HepG2 (cell line): Measurements from ENCODE around the gene RDH13. TPM values are rescaled to one million over a fixed set of nuclear protein-coding genes. Genes with fewer than 3 reads are reported as not detected.

Experiments used
- ATAC-seq: fragments of 200-7000 bp; cut with Tn5 transposase; 3 replicates; pipeline ENCODE4 v1.9.1; 2020; ENCODE audit warnings: mild to moderate bottlenecking, moderate library complexity
- BruUV-seq: library from RNA; stranded (reverse); fragments of 400-500 nt; replicated peaks from 2 replicates; lab custom pipeline; 2021; lab: Mats Ljungman, UMichigan
- CTCF ChIA-PET: fragments of 300-600 bp; formaldehyde crosslinking; extraction: SDS; loops from one replicate; lab custom pipeline; 2021; ENCODE audit warnings: low total read pairs, inconsistent platforms, low intra/inter-chr PET ratio; lab: Yijun Ruan, JAX
- POLR2A ChIA-PET: fragments of 350-600 bp; sonication (Branson Sonifier 250); formaldehyde crosslinking; loops from one replicate; lab custom pipeline; 2020; ENCODE audit warnings: antibody characterized with exemption, inconsistent platforms; lab: Yijun Ruan, JAX
- DNase-seq: peaks from one replicate; pipeline ENCODE4 v3.0.0-alpha.2; 2015; ENCODE audit warnings: low spot score
- FAIRE-seq: peaks from 3 replicates; lab custom pipeline; 2011; peaks lifted over from hg19 to GRCh38; lab: Jason Lieb, UNC
- H2AFZ ChIP-seq: one replicate; pipeline ENCODE4 v1.6.1; 2011; ENCODE audit warnings: low read length, inconsistent platforms
- H3K27ac ChIP-seq: fragments of 300-600 bp; 3 replicates; pipeline ENCODE4 v1.8.0; 2011; ENCODE audit warnings: mixed run types, mild to moderate bottlenecking, mixed read lengths, low read length, inconsistent platforms; ENCODE audit not compliant: insufficient read depth; ENCODE audit errors: extremely low read length
- H3K27me3 ChIP-seq, 2 experiments: fragments of 200-600 bp in 1 of 2; 2 replicates in 1 of 2; 3 replicates in 1 of 2; pipeline versions ENCODE4 v1.6.0 to v1.8.0; 2011; ENCODE audit warnings: low read length in 2 of 2, mild to moderate bottlenecking in 2 of 2, moderate library complexity in 2 of 2, inconsistent platforms in 1 of 2; ENCODE audit not compliant: insufficient read depth in 2 of 2, control insufficient read depth in 1 of 2
- H3K36me3 ChIP-seq, 2 experiments: fragments of 200-600 bp in 1 of 2; replicated peaks in 1 of 2; 2 replicates in 1 of 2; 3 replicates in 1 of 2; pipeline versions ENCODE4 v1.5.1 to v1.8.0; 2011; ENCODE audit warnings: low read length in 2 of 2, inconsistent platforms in 1 of 2; ENCODE audit not compliant: insufficient read depth in 2 of 2, control insufficient read depth in 1 of 2
- H3K4me1 ChIP-seq: 2 replicates; pipeline ENCODE4 v1.5.1; 2012; ENCODE audit warnings: low read length, inconsistent platforms; ENCODE audit not compliant: insufficient read depth
- H3K4me2 ChIP-seq: 2 replicates; pipeline ENCODE4 v1.6.0; 2011; ENCODE audit warnings: low read depth, low read length, inconsistent platforms
- H3K4me3 ChIP-seq, 3 experiments: fragments of 200-600 bp in 1 of 3; sonication (generic), shearing (Covaris generic) in 1 of 3; replicated peaks in 1 of 3; 2 replicates each; pipeline ENCODE4 v1.5.1; 2011 to 2016; ENCODE audit warnings: low read length in 3 of 3, inconsistent platforms in 2 of 3, low read depth in 2 of 3, mild to moderate bottlenecking in 2 of 3, control low read depth in 1 of 3, mixed read lengths in 1 of 3; ENCODE audit not compliant: insufficient read depth in 1 of 3
- H3K79me2 ChIP-seq: one replicate; pipeline ENCODE4 v1.6.1; 2011; ENCODE audit warnings: low read length, inconsistent platforms; ENCODE audit not compliant: insufficient read depth
- H3K9ac ChIP-seq: 2 replicates; pipeline ENCODE4 v1.6.0; 2011; ENCODE audit warnings: mild to moderate bottlenecking, low read depth, low read length, inconsistent platforms; ENCODE audit not compliant: insufficient read depth
- H3K9me3 ChIP-seq: 2 replicates; pipeline ENCODE4 v1.5.1; 2012; ENCODE audit warnings: mild to moderate bottlenecking, low read length
- H4K20me1 ChIP-seq: 2 replicates; pipeline ENCODE4 v1.6.0; 2011; ENCODE audit warnings: inconsistent platforms, mild to moderate bottlenecking, low read length, moderate library complexity; ENCODE audit not compliant: insufficient read depth
- HCFC1 ChIP-seq: fragments of 150-350 bp; IDR thresholded peaks from 2 replicates; pipeline ENCODE4 v1.6.1; 2014; ENCODE audit warnings: low read depth, low read length
- ZMYM4 ChIP-seq: sonication (generic); formaldehyde crosslinking; IDR thresholded peaks from 2 replicates; pipeline ENCODE4 v1.8.1; 2023; ENCODE audit warnings: mild to moderate bottlenecking, missing genetic modification reagents
- ZNF329 ChIP-seq: sonication (generic); formaldehyde crosslinking; IDR thresholded peaks from 2 replicates; pipeline ENCODE4 v1.9.0; 2021; ENCODE audit warnings: low read depth, mild to moderate bottlenecking, missing genetic modification reagents
- WGBS: methylation state at CpG from one replicate; pipeline ENCODE4 v1.1.6; 2017; ENCODE audit warnings: low lambda C conversion rate; 5-methylcytosine and 5-hydroxymethylcytosine counted together
- in situ Hi-C: cut with HindIII; loops from 2 replicates; pipeline ENCODE4 v1.10.0; 2017; ENCODE audit warnings: low pct_unique_long_range_greater_than_20kb; ENCODE audit not compliant: extremely low pct_ligation_motif_present
- intact Hi-C: fragments of 100-400 bp; cut with micrococcal nuclease; formaldehyde crosslinking; loops from one replicate; pipeline ENCODE4 v1.10.0; 2022; ENCODE audit not compliant: unreplicated experiment
- polyA plus RNA-seq, 8 experiments: library from polyadenylated mRNA; depleted of rRNA in 3 of 8; stranded (reverse) in 7 of 8; unstranded in 1 of 8; fragments of >200 nt; fragmentation: Illumina TruSeq in 4 of 8; extraction: Trizol in 4 of 8; gene quantifications; 2 replicates each; pipeline versions ENCODE4 v1.2.1 to v1.2.3, GENCODE V29; 2011 to 2016; ENCODE audit warnings: low read depth in 4 of 8, missing spikeins in 1 of 8, mixed read lengths in 1 of 8; ENCODE audit not compliant: insufficient read depth in 1 of 8
- total RNA-seq, 5 experiments: library from RNA; depleted of rRNA; stranded (reverse); fragments of >200 nt; fragmentation: Illumina TruSeq; extraction: Trizol; gene quantifications; 2 replicates each; pipeline ENCODE4 v1.2.3, GENCODE V29; 2016; ENCODE audit warnings: low read depth in 1 of 5
- TF ChIP-seq, protein P1 (sequence below): sonication (generic); formaldehyde crosslinking; IDR thresholded peaks from one replicate; pipeline ENCODE4 v1.5.1; 2020; ENCODE audit warnings: mild to moderate bottlenecking, missing genetic modification reagents; ENCODE audit errors: not compliant biosample characterization
- TF ChIP-seq, protein P2 (sequence below): sonication (generic); formaldehyde crosslinking; IDR thresholded peaks from 2 replicates; pipeline ENCODE4 v1.5.0; 2020; ENCODE audit warnings: missing genetic modification reagents

Gene RDH13
- total and polyA plus RNA-seq, 2 of the 13 experiments (the other 11 are each of a cell fraction or from before 2014, with no cell fraction given): 13.4 to 21.5 TPM

DNA sequence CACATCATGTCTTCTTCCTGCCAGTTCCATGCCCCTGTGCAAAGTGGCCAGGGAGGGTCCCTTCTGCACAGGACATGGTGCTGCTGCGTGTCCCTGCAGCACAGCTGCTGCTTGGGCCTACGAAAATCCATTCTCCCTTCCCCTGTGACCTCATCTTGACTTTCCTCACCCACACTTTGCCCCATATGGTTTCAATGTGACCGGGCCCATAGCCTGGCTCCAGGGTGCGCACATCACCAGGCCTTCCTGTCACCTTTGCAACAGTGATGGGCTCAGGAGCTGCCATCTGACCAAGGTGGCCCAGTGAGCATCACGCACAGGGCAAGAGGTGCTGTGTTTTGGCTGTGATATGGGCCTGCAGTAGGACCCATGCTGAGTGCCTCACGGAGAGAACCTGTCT, 43.6 kb upstream of the RDH13 start:
- 95% methylated on average over 6 of the region's 6 CpGs for WGBS
- Histone ChIP-seq H3K4me1 (no peaks in the 10 kb centered on the region), H3K27me3 (no peaks in the 10 kb centered on the region), H3K9me3 (no peaks in the 10 kb centered on the region), H4K20me1 (no peaks in the 10 kb centered on the region), H3K9ac (no peak overlapping the region), H3K27ac (no peak overlapping the region), H3K79me2 (no peaks in the 10 kb centered on the region), H2AFZ (no peak overlapping the region), H3K4me3 (no peak overlapping the region), H3K36me3 (peaks cover 2 to 4% of the 10 kb centered on the region in 2 experiments; a peak in 3 of 5 replicates), H3K4me2 (no peak overlapping the region)
- TF ChIP-seq HCFC1 (no peak), ZMYM4 (no peak), ZNF329 (CRISPR knock-in tag) (0 out of 2 replicates have a peak, but pooled peaks have one; percentile 20)
- in situ Hi-C loops (no loop called here), intact Hi-C loops (no loop called here)
- BruUV-seq: no TSS peak
- ATAC-seq (no peak), FAIRE-seq (no peak), DNase-seq (no peak)
- ChIA-PET CTCF (no interaction called here), POLR2A (no interaction called here)

DNA sequence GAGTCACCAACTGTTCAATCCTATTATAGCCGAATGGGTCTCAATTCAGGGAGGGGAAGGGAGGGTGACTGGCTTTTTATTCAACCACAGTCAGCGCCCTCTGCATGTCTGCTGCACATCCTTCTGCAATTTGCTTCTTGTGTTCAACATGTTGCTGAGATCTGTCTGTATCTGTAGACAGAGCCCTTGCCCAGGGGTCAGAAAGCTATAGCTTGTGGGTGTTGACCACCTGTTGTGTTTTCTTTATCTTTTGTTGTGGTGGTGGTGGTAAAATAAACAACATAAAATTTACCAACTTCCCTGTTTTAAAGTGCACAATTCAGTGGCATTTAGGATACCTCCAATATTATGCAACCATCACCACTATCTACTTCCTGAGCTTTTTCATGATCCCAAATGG, 42.3 kb upstream of the RDH13 start:
- POLR2A ChIA-PET: no interaction called here
- ATAC-seq: no peak
- H3K36me3 ChIP-seq: peaks cover 0 to 4% of the 10 kb centered on the region in 2 experiments; a peak in 2 of 5 replicates
- TF ChIP-seq, protein P1, sequence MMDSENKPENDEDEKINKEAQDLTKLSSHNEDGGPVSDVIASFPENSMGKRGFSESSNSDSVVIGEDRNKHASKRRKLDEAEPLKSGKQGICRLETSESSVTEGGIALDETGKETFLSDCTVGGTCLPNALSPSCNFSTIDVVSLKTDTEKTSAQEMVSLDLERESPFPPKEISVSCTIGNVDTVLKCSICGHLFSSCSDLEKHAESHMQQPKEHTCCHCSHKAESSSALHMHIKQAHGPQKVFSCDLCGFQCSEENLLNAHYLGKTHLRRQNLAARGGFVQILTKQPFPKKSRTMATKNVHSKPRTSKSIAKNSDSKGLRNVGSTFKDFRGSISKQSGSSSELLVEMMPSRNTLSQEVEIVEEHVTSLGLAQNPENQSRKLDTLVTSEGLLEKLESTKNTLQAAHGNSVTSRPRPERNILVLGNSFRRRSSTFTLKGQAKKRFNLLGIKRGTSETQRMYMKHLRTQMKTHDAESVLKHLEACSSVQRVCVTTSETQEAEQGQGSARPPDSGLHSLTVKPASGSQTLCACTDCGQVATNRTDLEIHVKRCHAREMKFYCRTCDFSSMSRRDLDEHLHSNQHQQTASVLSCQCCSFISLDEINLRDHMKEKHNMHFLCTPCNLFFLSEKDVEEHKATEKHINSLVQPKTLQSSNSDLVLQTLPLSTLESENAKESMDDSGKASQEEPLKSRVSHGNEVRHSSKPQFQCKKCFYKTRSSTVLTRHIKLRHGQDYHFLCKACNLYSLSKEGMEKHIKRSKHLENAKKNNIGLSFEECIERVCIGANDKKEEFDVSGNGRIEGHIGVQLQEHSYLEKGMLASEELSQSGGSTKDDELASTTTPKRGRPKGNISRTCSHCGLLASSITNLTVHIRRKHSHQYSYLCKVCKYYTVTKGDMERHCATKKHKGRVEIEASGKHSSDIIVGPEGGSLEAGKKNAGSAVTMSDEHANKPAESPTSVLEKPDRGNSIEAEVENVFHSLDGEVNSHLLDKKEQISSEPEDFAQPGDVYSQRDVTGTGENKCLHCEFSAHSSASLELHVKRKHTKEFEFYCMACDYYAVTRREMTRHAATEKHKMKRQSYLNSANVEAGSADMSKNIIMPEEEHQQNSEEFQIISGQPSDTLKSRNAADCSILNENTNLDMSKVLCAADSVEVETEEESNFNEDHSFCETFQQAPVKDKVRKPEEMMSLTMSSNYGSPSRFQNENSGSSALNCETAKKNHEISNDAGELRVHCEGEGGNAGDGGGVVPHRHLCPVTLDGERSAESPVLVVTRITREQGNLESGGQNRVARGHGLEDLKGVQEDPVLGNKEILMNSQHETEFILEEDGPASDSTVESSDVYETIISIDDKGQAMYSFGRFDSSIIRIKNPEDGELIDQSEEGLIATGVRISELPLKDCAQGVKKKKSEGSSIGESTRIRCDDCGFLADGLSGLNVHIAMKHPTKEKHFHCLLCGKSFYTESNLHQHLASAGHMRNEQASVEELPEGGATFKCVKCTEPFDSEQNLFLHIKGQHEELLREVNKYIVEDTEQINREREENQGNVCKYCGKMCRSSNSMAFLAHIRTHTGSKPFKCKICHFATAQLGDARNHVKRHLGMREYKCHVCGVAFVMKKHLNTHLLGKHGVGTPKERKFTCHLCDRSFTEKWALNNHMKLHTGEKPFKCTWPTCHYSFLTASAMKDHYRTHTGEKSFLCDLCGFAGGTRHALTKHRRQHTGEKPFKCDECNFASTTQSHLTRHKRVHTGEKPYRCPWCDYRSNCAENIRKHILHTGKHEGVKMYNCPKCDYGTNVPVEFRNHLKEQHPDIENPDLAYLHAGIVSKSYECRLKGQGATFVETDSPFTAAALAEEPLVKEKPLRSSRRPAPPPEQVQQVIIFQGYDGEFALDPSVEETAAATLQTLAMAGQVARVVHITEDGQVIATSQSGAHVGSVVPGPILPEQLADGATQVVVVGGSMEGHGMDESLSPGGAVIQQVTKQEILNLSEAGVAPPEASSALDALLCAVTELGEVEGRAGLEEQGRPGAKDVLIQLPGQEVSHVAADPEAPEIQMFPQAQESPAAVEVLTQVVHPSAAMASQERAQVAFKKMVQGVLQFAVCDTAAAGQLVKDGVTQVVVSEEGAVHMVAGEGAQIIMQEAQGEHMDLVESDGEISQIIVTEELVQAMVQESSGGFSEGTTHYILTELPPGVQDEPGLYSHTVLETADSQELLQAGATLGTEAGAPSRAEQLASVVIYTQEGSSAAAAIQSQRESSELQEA (CRISPR knock-in tag): no peak
- TF ChIP-seq, protein P2, sequence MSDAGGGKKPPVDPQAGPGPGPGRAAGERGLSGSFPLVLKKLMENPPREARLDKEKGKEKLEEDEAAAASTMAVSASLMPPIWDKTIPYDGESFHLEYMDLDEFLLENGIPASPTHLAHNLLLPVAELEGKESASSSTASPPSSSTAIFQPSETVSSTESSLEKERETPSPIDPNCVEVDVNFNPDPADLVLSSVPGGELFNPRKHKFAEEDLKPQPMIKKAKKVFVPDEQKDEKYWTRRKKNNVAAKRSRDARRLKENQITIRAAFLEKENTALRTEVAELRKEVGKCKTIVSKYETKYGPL (CRISPR knock-in tag): no peak

More for the DNA sequence above, 42.3 kb upstream of the RDH13 start:
- CTCF ChIA-PET: no interaction called here
- H3K27me3 ChIP-seq: no peaks in the 10 kb centered on the region
- peaks cover 5% of the 10 kb centered on the region for H3K4me1 ChIP-seq
- intact Hi-C loops: no loop called here
- H3K4me2 ChIP-seq: no peak overlapping the region
- 100% methylated on average over 2 of the region's 2 CpGs for WGBS
- DNase-seq (no peak), FAIRE-seq (no peak)
- in situ Hi-C loops: no loop called here
- H4K20me1 ChIP-seq: 0 out of 2 replicates have a peak, but pooled peaks cover 1% of the 10 kb centered on the region
- no peaks in the 10 kb centered on the region for H3K9me3 ChIP-seq
- H2AFZ ChIP-seq: no peak overlapping the region
- H3K27ac ChIP-seq: no peak overlapping the region
- H3K79me2 ChIP-seq: no peaks in the 10 kb centered on the region
- no peak overlapping the region for H3K4me3 ChIP-seq
- no TSS peak for BruUV-seq
- H3K9ac ChIP-seq: no peak overlapping the region
